Activated CD8-positive, alpha-beta memory T cell treated with anti-CD3 and anti-CD28 coated beads, Interleukin-2, amount 50 U/mL, for 1 hour (primary cell): ENCODE data around the gene GRB2.
"Not testable (repeated sequence)": the region's sequence is repeated elsewhere in the genome, so short reads cannot be mapped to it uniquely, and the experiment has no call there.

Source experiments
- DNase-seq: peaks from one replicate; pipeline ENCODE4 v3.0.0-alpha.2; 2020; ENCODE audit errors: extremely low read depth

The GRB2 gene

GRCh38 chr17:75387771-75388170, 17.7 kb downstream of the GRB2 start:
- DNase-seq: no peak

- DNase-seq: no peak
These were observed 19.0 kb downstream of the GRB2 start for GRCh38 chr17:75386430-75386829.

DNA sequence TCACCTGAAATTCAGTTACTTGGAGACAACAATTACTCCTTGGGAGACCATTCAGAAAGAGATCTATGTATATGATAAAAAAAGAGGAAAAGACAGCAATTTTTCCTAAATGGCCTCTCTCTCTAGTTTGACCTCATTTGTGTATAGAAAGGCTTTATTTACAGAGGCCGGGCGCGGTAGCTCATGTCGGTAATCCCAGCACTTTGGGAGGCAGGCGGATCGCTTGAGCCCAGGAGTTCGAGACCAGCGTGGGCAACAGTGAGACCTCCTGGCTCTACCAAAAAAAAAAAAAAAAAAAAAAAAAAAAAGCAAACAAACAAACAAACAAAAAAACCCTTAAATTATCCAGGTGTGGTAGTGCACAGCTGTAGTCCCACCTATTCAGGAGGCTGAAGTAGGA, 20.7 kb downstream of the GRB2 start:
- DNase-seq: no peak

GRCh38 chr17:75383842-75384195, 21.7 kb downstream of the GRB2 start:
- no peak for DNase-seq

- no peak for DNase-seq
These were observed 24.7 kb downstream of the GRB2 start for GRCh38 chr17:75380750-75381149.

DNA sequence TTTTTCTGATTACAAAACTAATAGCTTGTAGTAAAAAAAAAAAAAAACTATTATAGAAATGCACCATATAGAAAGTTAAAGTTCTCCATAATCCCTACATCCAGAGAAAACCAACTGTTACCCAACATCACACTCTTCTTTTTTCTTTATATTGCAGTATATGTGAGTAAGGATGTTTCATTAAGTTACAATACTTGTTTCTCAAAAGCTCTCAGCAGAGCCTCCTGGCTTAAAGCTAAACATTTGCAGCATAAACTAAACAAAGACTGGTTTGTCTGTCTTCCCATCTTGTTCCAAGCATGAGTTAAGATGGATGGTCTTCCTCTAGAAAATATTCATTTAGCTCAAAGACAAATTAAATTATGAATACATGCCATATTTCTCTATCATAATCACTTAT, 25.2 kb downstream of the GRB2 start:
- no peak for DNase-seq

DNA sequence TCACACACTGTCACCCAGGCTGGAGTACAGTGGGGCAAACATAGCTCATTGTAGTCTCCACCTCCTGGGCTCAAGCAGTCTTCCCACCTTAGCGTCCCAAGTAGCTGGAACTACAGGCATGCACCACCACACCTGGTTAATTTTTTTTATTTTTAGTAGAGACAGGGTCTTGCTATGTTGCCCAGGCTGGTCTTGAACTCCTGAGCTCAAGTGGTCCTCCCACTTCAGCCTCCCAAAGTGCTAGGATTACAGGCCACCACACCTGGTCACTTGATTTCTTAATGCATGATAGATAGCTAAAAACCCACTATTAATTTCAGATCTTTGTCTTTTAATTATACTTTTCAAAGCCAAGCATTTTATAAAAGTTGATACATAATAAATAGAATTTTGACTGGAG, 26.1 kb downstream of the GRB2 start:
- DNase-seq: not testable (repeated sequence)

DNA sequence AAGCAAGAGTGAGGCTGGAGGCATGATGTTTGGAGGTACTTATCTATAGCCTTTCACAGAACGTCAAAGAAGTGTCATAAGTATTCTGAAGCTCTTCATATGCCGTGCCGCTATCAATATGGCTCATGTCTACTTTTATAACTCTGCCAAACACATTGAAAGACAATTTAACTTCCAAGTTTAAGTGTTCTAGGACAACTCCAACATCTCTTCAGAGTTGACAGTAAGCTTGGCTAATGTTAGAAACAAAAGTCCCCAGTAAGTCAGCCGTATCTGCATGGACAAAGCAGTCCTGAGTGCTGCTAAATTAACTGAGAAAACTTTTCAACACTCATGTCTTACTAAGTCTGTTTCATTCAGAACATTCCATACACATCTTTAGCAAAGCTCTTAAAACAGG, 32.2 kb downstream of the GRB2 start:
- no peak for DNase-seq

- DNase-seq: no peak
These were observed 33.5 kb downstream of the GRB2 start for GRCh38 chr17:75371981-75372380.

- no peak for DNase-seq
These were observed 34.1 kb downstream of the GRB2 start for GRCh38 chr17:75371339-75371738.

- no peak for DNase-seq
These were observed 35.1 kb downstream of the GRB2 start for GRCh38 chr17:75370286-75370915.

DNA sequence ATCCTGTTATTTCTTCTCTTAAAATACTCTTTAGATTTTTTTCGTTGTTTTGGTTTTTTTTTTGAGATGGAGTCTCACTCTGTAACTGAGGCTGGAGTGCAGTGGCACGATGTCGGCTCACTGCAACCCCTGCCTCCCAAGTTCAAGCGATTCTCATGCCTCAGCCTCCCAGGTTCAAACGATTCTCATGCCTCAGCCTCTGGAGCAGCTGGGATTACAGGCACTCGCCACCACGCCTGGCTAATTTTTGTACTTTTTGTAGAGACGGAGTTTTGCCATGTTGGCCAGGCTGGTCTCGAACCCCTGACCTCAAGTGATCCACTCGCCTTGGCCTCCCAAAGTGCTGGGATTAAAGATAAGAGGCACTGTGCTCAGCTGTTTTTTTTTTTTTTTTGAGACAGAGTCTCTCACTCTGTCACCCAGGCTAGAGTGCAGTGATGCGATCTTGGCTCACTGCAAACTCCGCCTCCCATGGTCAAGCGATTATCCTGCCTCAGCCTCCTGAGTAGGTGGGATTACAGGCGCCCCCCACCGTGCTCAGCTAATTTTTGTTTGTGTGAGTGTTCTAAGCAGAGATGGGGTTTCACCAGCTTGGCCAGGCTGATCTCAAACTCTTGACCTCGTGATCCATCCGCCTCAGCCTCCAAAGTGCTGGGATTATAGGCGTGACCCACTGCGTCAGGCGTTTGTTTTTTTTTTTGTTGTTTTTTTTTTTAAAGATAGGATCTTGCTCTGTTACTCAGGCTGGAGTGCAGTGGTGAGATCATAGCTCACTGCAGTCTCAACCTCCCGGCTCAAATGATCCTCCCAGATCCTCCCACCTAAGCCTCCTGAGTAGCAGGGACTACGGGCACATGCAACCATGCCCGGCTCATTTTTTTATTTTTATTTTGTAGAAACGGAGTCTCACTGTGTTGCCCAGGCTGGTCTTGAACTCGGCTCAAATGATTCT, 37.4 kb downstream of the GRB2 start:
- not testable (repeated sequence) for DNase-seq

- DNase-seq: no peak
These were observed 38.2 kb downstream of the GRB2 start for GRCh38 chr17:75367312-75367711.

GRCh38 chr17:75366432-75366831, 39.0 kb downstream of the GRB2 start:
- no peak for DNase-seq

GRCh38 chr17:75365931-75366275, 39.6 kb downstream of the GRB2 start:
- DNase-seq: no peak

GRCh38 chr17:75365009-75365930, 40.2 kb downstream of the GRB2 start:
- DNase-seq: no peak

DNA sequence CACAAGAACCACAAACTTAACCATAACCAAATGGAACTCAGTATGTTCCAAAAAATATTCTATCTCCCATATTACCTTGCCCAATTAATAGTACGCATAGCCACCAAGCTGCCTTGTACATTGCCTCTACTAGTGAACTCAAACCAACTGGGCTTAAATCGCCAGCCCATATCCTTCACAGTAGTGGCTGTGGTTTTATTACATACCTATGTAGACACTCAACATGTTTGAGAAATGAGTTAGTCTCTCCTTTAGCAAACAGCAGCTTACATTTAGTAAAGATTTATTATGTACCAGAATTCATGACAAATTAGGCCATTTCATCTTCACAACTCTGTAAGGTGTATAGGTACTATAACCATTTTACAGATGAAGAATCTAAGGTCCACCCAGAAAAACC, 41.4 kb downstream of the GRB2 start:
- no peak for DNase-seq

GRCh38 chr17:75361996-75362395, 43.5 kb downstream of the GRB2 start:
- DNase-seq: no peak

GRCh38 chr17:75361344-75361743, 44.1 kb downstream of the GRB2 start:
- no peak for DNase-seq

DNA sequence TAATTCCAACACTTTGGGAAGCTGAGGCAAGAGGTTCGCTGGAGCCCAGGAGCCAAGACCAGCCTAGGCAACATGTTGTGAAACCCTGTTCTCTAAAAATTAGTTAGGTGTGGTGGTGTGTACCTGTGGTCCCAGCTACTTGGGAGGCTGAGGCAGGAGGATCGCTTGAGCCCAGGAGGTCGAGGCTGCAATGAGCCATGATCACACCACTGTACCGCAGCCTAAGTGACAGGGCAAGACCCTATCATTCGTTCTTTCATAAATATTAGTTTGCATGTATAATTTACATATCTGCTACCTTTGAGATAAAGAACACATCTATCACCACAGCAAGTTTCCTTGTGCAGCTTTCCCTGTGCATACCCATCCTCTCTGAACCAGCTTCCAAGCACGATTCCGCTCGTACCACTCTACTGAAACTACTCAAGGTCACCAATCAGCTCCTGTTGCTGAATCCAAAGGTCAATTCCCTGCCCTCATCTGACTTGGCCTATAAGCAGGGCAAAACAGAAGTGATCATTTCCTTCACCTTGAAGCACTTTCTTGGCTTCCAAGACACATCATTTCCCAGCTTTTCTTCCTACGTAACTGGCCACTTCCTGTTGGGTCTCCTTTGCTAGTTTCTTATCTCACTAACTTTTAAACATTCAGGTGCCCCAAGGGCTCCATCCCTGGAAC, 49.1 kb downstream of the GRB2 start:
- no peak for DNase-seq

DNA sequence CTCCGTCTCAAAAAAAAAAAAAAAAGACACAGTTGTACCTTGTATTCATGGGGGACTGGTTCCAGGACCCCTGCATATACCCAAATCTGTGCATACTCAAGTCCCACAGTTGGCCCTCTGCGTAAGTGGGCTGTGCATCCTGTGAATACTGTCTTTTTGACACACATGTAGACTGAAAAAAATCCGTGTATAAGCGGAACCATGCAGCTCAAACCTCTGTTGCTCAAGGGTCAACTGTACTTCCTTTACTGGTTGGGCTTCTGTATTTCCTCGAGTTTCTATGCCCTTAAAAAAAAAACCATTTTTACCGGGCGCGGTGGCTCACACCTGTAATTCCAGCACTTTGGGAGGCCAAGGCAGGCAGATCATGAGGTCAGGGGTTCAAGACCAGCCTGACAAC, 52.3 kb downstream of the GRB2 start:
- no peak for DNase-seq

DNA sequence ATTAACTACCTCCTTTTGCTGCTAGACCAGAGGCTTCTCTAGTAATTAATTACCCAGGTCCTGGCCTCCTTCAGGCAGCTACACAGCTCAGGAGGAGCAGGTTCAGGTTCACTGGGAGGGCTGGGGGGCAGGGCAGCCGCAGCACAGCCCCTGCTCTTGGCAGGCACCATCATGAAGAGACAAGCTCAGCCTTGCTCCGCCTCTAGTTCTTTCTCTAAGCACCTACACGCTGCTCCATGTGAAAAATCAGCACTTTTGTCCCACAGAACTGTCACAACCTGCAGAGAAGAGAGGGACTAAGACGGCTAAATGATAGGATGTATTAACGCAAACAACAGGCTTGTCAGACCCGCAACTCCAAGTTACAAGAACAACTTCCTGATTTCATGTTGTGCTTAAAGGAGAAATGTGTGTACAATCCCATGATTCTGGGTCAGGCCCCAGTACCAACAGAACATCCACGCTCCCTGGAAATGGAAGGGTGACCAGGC, 53.4 kb downstream of the GRB2 start:
- no peak for DNase-seq
